Neuron (in vitro differentiated cells): ENCODE measurements around the gene ATP2C1.

Experiments
- H2AFZ ChIP-seq: one replicate; pipeline ENCODE4 v1.6.1; 2013; ENCODE audit warnings: low read depth, mild to moderate bottlenecking, inconsistent platforms, low read length, moderate library complexity
- H3K27me3 ChIP-seq: one replicate; pipeline ENCODE4 v1.6.1; 2013; ENCODE audit warnings: low read length; ENCODE audit not compliant: insufficient read depth
- H3K36me3 ChIP-seq: one replicate; pipeline ENCODE4 v1.6.1; 2013; ENCODE audit warnings: low read length; ENCODE audit not compliant: insufficient read depth
- H3K4me1 ChIP-seq: one replicate; pipeline ENCODE4 v1.6.1; 2013; ENCODE audit warnings: low read length; ENCODE audit not compliant: insufficient read depth
- H3K4me3 ChIP-seq: 2 replicates; pipeline ENCODE4 v1.5.1; 2013; ENCODE audit warnings: mild to moderate bottlenecking, low read length, moderate library complexity
- H3K9me3 ChIP-seq: one replicate; pipeline ENCODE4 v1.6.1; 2013; ENCODE audit warnings: low read length

Gene ATP2C1

DNA sequence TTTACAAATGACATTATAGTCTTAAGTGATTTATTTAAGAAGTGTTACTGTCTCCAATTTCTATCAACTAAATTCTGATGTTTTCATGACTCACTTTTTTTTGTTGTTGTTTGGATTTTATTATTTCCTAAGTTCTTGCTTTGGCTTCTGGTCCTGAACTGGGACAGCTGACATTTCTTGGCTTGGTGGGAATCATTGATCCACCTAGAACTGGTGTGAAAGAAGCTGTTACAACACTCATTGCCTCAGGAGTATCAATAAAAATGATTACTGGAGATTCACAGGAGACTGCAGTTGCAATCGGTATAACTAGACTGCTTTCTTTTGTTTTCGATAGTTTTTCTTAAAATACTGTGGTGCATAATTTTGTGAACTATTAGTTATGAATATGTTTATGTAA lies 85.2 kb downstream of the ATP2C1 start:
- Histone ChIP-seq H3K4me3 (no peak overlapping the region), H3K4me1 (no peaks in the 10 kb centered on the region), H3K9me3 (no peaks in the 10 kb centered on the region), H2AFZ (no peak overlapping the region), H3K36me3 (peaks cover 41% of the 10 kb centered on the region), H3K27me3 (no peaks in the 10 kb centered on the region)

DNA sequence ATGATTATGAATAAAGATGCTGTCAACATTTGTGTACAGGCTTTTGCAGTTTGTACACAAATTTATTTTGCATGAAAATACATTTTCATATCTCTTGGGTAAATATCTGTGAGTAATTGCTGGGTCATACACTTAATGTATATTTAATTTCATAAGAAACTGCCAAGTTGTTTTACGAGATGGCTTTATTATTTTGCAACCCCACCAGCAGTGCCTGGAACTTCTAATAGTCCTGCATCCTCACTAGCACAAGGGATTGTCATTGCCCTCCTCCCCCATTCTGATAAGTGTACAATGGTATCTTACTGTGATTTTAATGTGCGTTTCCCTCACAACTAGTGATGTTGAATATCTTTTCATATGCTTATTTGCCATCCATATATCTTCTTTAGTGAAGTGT lies 87.6 kb downstream of the ATP2C1 start:
- Histone ChIP-seq H3K4me3 (no peak overlapping the region), H3K27me3 (no peaks in the 10 kb centered on the region), H3K9me3 (no peaks in the 10 kb centered on the region), H3K4me1 (no peaks in the 10 kb centered on the region), H2AFZ (no peak overlapping the region), H3K36me3 (peaks cover 29% of the 10 kb centered on the region)

DNA sequence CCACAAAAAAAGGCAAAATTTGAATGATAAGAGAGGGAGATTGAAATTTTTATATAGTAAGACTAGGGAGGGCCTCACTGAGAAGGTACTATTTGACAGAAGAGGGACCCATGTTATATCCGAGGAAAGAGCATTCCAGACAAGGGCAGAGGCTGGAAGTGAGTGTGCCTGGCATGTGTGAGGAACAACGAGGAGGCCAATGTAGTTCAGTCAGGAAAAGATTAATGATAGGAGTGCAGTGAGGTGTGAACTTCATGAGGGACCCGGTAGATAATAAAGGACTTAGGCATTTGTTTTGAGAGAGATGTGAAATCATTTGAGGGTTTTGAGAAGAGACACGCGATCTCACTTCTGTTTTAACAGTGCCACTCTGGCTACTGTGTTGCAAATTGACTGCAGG lies 96.4 kb downstream of the ATP2C1 start:
- no peak overlapping the region for H3K4me3 ChIP-seq
- H3K9me3 ChIP-seq = peaks cover 2% of the 10 kb centered on the region
- H3K36me3 ChIP-seq = peaks cover 27% of the 10 kb centered on the region
- no peaks in the 10 kb centered on the region for H3K27me3 ChIP-seq
- no peak overlapping the region for H2AFZ ChIP-seq
- no peaks in the 10 kb centered on the region for H3K4me1 ChIP-seq

DNA sequence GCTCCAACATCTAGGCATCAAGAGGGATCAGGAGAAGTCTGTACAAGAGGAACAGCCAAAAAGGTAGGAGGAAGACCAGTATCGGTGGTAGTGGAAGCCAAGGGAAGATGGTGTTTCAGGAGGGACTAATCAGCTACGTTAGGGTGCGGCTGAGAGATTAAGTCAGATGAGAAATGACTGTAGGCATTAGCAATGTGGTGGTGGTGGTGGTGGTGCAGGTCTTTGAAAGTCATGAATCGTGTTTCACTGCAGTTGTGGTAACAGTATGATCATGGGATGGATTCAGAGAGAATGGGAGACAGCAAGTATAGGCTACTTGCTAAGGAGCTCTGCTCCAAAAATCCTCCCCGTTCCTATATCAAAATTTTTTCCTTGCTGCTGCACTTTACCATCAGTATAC lies 97.2 kb downstream of the ATP2C1 start:
- Histone ChIP-seq H3K9me3 (peaks cover 2% of the 10 kb centered on the region), H3K36me3 (peaks cover 28% of the 10 kb centered on the region), H2AFZ (no peak overlapping the region), H3K4me3 (no peak overlapping the region), H3K27me3 (no peaks in the 10 kb centered on the region), H3K4me1 (no peaks in the 10 kb centered on the region)

DNA sequence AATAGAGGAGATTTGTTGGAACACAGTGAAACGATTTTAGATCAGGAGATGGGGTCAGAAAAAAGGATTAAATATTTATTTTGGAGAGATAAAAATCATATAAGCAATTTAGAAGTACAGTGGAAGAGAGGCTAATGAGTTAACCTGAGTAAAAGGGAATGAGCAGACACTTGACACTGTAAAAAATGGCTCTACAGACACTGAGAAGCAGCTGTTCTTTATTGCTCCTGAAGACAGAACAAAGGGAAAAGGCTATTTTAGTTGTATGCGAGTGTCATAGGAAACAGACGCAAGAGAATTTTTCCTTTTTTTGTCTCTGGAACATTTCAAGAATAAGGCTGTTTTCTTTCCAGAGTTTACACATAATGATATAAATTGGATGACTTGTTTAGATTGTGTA lies 98.5 kb downstream of the ATP2C1 start:
- Histone ChIP-seq H3K4me3 (no peak overlapping the region), H3K27me3 (no peaks in the 10 kb centered on the region), H3K4me1 (no peaks in the 10 kb centered on the region), H2AFZ (no peak overlapping the region), H3K36me3 (peaks cover 32% of the 10 kb centered on the region), H3K9me3 (peaks cover 2% of the 10 kb centered on the region)

DNA sequence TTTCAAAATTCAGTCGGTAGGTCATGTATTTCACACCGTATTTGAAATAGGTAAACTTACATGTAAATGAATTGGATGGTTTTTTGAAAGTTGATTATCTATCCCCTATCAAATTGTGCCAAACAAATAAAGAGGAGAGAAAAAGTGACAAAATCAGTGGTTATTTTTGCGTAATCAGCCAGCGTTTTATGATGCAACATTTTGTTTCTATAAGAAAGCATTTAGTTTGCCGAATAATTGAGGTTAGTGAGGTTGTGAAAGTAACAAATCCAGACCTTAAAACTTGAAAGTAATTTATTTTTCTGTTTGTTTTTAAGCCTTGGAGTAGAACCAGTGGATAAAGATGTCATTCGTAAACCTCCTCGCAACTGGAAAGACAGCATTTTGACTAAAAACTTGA lies 103.4 kb downstream of the ATP2C1 start:
- no peak overlapping the region for H3K4me3 ChIP-seq
- no peaks in the 10 kb centered on the region for H3K4me1 ChIP-seq
- no peak overlapping the region for H2AFZ ChIP-seq
- peaks cover 52% of the 10 kb centered on the region for H3K36me3 ChIP-seq
- no peaks in the 10 kb centered on the region for H3K27me3 ChIP-seq
- H3K9me3 ChIP-seq = no peaks in the 10 kb centered on the region

DNA sequence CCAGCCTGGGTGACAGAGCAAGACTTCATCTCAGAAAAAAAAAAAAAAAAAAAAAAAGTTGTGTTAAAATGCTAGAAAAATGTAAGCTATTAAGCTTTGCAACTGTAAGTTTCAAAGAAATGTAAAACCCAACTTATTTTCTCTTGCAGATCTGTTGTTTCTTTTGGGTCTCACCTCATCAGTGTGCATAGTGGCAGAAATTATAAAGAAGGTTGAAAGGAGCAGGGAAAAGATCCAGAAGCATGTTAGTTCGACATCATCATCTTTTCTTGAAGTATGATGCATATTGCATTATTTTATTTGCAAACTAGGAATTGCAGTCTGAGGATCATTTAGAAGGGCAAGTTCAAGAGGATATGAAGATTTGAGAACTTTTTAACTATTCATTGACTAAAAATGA lies 107.2 kb downstream of the ATP2C1 start:
- Histone ChIP-seq H3K4me3 (no peak overlapping the region), H2AFZ (no peak overlapping the region), H3K9me3 (no peaks in the 10 kb centered on the region), H3K36me3 (peaks cover 47% of the 10 kb centered on the region), H3K27me3 (no peaks in the 10 kb centered on the region), H3K4me1 (no peaks in the 10 kb centered on the region)

DNA sequence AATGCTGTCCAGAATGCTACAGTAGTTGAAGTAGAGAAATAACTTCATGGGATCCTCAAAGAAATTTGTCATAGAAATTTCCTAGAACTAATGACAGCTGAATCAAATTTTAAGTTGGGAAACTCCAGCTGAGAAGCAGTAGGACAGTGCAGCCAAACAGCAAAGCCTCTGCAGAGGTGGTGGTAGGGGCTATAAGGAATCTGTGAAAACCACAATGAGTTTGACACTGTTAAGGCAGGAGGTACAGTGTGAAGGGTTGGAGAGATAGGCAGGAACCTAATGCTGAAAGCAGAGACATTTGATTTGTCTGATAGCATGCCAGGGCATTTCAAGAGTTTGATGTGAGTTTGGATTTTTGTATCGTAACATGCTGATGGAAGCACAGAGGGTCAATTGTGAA lies 110.7 kb downstream of the ATP2C1 start:
- no peaks in the 10 kb centered on the region for H3K4me1 ChIP-seq
- no peaks in the 10 kb centered on the region for H3K9me3 ChIP-seq
- no peaks in the 10 kb centered on the region for H3K27me3 ChIP-seq
- H3K36me3 ChIP-seq = peaks cover 39% of the 10 kb centered on the region
- H2AFZ ChIP-seq = no peak overlapping the region
- no peak overlapping the region for H3K4me3 ChIP-seq

DNA sequence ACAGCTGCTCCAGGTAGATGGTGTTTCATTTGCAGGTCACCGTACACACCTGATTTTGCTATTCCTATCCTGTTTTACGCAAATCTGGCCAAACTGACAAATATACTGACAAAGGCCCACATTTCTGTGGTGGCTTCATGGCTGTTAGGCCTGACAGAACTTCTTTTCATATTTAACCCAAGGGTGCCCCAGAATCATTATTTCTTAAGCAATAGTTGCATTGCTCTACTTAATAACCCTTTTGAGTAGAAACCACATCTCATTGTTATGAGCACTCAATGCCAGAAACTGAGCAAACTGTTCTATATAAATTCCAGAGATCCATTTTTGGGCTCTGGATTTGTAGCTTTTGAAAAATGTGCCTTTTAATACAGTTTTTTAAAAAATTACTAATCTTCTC lies 113.4 kb downstream of the ATP2C1 start:
- no peaks in the 10 kb centered on the region for H3K27me3 ChIP-seq
- H3K4me1 ChIP-seq = no peaks in the 10 kb centered on the region
- H3K36me3 ChIP-seq = peaks cover 32% of the 10 kb centered on the region
- no peak overlapping the region for H2AFZ ChIP-seq
- no peak overlapping the region for H3K4me3 ChIP-seq
- H3K9me3 ChIP-seq = no peaks in the 10 kb centered on the region

DNA sequence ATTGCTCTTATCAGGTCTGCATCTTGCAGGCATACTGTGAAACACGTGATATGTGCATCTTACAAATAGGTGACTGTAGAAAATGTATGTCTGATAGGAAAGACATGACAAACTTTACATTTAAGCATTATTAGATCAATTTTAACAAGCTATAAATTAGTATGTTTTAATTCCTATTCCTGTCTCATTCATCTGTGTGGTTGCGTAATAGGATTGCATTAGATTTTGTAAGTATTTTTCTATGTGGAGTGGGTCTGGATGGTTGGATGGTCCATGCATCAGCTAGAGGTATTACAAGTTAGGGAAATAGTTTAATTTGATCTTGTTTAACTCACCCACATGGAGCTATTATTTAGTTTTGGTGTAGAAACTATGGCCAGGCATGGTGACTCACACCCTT lies 113.9 kb downstream of the ATP2C1 start:
- Histone ChIP-seq H3K4me1 (no peaks in the 10 kb centered on the region), H3K27me3 (no peaks in the 10 kb centered on the region), H3K4me3 (no peak overlapping the region), H2AFZ (no peak overlapping the region), H3K9me3 (no peaks in the 10 kb centered on the region), H3K36me3 (peaks cover 29% of the 10 kb centered on the region)

DNA sequence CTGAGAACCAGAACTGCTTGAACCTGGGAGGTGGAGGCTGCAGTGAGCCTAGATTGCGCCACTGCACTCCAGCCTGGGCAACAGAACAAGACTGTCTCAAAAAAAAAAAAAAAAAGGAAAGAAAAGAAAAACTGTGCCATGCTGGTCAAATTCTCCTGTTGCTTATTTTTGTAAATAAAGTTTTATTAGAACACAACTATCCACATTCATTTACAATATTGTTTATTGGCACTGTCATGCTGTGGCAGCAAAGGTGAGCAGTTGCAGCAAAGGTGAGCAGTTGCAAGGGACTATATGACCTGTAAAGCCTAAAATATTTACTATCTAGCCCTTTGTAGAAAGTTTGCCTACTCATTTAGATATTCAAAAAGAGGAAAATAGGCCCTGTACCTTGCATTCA lies 114.4 kb downstream of the ATP2C1 start:
- H3K4me3 ChIP-seq = no peak overlapping the region
- H3K9me3 ChIP-seq = no peaks in the 10 kb centered on the region
- H3K4me1 ChIP-seq = no peaks in the 10 kb centered on the region
- H3K36me3 ChIP-seq = peaks cover 26% of the 10 kb centered on the region
- no peak overlapping the region for H2AFZ ChIP-seq
- H3K27me3 ChIP-seq = no peaks in the 10 kb centered on the region

DNA sequence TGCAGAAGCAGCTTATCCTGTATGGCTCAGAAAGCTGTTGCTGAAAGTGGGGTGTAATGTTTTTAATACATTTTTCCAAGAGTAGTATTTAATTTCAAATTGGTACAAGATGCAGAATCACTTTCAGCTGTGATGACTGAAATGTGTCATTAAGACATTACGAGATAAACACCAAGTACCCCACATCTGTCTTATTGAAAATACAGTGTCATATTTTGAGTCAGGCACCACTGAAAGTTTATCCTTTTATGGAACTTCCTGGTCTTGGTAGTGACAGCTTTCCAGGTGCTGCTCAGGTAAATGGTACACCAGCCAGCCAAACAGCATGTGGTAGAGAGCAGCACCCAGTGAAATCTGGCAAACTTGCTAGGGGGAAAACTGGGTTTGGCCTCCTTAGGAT lies 115.8 kb downstream of the ATP2C1 start:
- no peak overlapping the region for H3K4me3 ChIP-seq
- H3K36me3 ChIP-seq = peaks cover 27% of the 10 kb centered on the region
- no peak overlapping the region for H2AFZ ChIP-seq
- no peaks in the 10 kb centered on the region for H3K9me3 ChIP-seq
- no peaks in the 10 kb centered on the region for H3K4me1 ChIP-seq
- H3K27me3 ChIP-seq = no peaks in the 10 kb centered on the region

DNA sequence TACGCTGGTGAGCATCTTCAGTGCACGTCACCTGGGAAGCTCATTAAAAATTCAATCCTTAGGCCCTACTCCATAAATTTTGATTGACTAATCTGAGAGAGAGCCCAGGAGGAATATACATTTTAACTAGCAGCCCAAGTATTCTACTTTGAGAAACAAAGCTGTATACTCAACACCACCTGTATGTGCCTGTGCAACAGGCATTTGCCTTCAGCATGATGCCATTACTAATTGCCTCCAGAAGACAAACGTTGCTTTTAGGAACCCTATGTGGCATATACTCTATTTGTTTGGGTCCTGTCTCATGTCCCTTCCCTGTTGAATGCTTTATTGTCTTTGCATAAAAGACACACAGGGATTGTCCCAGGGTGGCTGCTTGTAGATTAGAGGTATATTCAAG lies 125.1 kb downstream of the ATP2C1 start:
- Histone ChIP-seq H2AFZ (no peak overlapping the region), H3K36me3 (peaks cover 8% of the 10 kb centered on the region), H3K4me1 (no peaks in the 10 kb centered on the region), H3K27me3 (no peaks in the 10 kb centered on the region), H3K4me3 (no peak overlapping the region), H3K9me3 (no peaks in the 10 kb centered on the region)

DNA sequence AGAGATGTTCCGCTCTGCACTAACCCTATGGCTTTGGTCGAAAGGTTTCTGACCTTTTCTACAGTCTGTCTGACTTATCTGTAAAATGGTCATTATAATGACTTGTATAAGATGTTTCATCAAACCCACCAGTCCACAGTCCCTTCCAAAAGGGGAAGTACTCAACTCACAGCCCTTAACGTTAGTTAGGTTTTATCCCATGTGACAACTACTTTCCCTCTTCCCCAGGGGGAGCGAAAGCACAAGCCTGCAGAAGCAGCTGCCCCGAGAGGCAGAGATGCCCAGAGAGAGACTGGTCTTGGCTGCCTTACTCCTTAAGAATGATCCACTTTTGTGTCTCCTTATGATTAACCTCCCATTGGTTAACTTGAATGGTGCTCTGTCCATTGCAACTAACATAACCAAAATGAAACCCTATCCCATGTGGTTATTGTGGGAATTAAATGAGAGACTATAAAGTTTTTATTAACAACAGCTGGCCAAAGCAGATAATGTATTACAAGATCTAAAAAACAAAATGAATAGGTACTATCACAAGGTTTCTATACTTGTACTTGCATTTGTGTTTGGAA lies 126.3 kb downstream of the ATP2C1 start:
- no peaks in the 10 kb centered on the region for H3K9me3 ChIP-seq
- peaks cover 4% of the 10 kb centered on the region for H3K36me3 ChIP-seq
- H2AFZ ChIP-seq = no peak overlapping the region
- no peaks in the 10 kb centered on the region for H3K27me3 ChIP-seq
- H3K4me3 ChIP-seq = no peak overlapping the region
- no peaks in the 10 kb centered on the region for H3K4me1 ChIP-seq
